Spleen (tissue), 7 donors: Measurements from ENCODE around the gene RSAD2.

Experiments used
- CTCF ChIP-seq, 11 experiments: fragments of 200-600 bp in 7 of 11; fragments of 450-650 bp in 4 of 11; sonication (generic) in 4 of 11; IDR thresholded peaks in 8 of 11; conservative IDR thresholded peaks in 3 of 11; 1 replicate in 7 of 11; 2 replicates in 4 of 11; pipeline versions ENCODE4 v1.4.0 to v1.8.0; 2016 to 2021; ENCODE audit warnings: antibody characterized with exemption in 11 of 11, inconsistent platforms in 4 of 11, mild to moderate bottlenecking in 1 of 11
- POLR2A ChIP-seq, 3 donors: fragments of 450-650 bp; IDR thresholded peaks; one replicate each; pipeline ENCODE4 v1.5.1; 2017; ENCODE audit warnings: antibody characterized with exemption in 3 of 3, mild to moderate bottlenecking in 1 of 3
- donor health status: DM: no; HTN: no; CAD: no; lungs with moderate emphysema.
- donor health status: DM: no; HTN: no; CAD: no.
- donor health status: DM: no; HTN: no; CAD: no.

- TF ChIP-seq CTCF (IDR thresholded peaks at IDR 0.05 in 8 of 11, conservative IDR thresholded peaks at IDR 0.05 in 3 of 11) (no peak), POLR2A (IDR thresholded peaks at IDR 0.05) (no peak)
These were observed 50.2 kb downstream of the RSAD2 start for GRCh38 chr2:6927753-6928152.
